Measurements from ENCODE around the gene MBD4. TPM values are rescaled to one million over a fixed set of nuclear protein-coding genes. Genes with fewer than 3 reads are reported as not detected.
A peak's percentile ranks its signal among the peaks of the same experiment; 100 is the strongest.
"Not testable (repeated sequence)": the region's sequence is repeated elsewhere in the genome, so short reads cannot be mapped to it uniquely, and the experiment has no call there.

Gene MBD4
- total RNA-seq, 4 donors from 2014 or later, result 15.4 to 18.1 (median 16.4) TPM

- ATAC-seq (no peak), DNase-seq (no peak)
- TF ChIP-seq, protein P1, sequence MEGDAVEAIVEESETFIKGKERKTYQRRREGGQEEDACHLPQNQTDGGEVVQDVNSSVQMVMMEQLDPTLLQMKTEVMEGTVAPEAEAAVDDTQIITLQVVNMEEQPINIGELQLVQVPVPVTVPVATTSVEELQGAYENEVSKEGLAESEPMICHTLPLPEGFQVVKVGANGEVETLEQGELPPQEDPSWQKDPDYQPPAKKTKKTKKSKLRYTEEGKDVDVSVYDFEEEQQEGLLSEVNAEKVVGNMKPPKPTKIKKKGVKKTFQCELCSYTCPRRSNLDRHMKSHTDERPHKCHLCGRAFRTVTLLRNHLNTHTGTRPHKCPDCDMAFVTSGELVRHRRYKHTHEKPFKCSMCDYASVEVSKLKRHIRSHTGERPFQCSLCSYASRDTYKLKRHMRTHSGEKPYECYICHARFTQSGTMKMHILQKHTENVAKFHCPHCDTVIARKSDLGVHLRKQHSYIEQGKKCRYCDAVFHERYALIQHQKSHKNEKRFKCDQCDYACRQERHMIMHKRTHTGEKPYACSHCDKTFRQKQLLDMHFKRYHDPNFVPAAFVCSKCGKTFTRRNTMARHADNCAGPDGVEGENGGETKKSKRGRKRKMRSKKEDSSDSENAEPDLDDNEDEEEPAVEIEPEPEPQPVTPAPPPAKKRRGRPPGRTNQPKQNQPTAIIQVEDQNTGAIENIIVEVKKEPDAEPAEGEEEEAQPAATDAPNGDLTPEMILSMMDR (IDR thresholded peaks at IDR 0.05 in 4 of 5, conservative IDR thresholded peaks at IDR 0.05 in 1 of 5), result no peak
- TF ChIP-seq POLR2A (IDR thresholded peaks at IDR 0.05), result no peak
- Histone ChIP-seq H3K36me3 (peaks cover 0 to 26% of the 10 kb centered on the region in 2 donors), H3K4me1 (no peaks in the 10 kb centered on the region), H3K4me3 (no peak overlapping the region), H3K27me3 (no peaks in the 10 kb centered on the region), H3K9me3 (no peaks in the 10 kb centered on the region), H3K27ac (peak overlapping the region in 1 of 4 donors; percentile 63)
- in situ Hi-C loops (cut with MboI; ENCODE audit: low sequenced_read_pairs in 4 of 4), result no loop called here
- intact Hi-C loops (cut with DNase I; ENCODE audit: low total_unique reads), result no loop called here
These were observed 52.3 kb downstream of the MBD4 start for GRCh38 chr3:129387487-129387886.

DNA sequence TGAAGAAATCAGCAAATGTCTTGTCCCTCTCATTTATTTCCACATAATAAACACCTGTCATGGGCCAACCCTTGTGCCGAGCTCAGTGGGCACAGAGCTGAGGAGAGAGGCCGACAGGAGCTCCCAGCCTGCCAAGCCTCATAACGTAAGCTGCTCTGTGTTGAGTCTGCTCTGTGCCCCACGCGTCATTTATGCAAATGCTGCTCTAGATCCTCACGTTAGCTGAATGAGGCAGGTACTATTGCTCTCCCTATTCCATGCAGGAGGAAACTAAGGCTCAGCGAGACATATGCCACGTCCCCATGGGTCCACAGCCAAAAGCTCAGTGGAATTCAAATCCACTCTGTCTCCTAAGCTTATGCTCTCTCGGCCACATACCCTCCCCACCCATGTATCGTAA is 52.8 kb downstream of the MBD4 start:
- Histone ChIP-seq H3K36me3 (peaks cover 0 to 21% of the 10 kb centered on the region in 2 donors), H3K4me1 (peaks cover 3% of the 10 kb centered on the region in 2 donors), H3K4me3 (no peak overlapping the region), H3K27me3 (no peaks in the 10 kb centered on the region), H3K27ac (no peak overlapping the region), H3K9me3 (no peaks in the 10 kb centered on the region)
- DNase-seq (no peak), ATAC-seq (no peak)
- in situ Hi-C loops (cut with MboI; ENCODE audit: low sequenced_read_pairs in 4 of 4) (no loop called here), intact Hi-C loops (cut with DNase I; ENCODE audit: low total_unique reads) (no loop called here)
- TF ChIP-seq, protein P1 (IDR thresholded peaks at IDR 0.05 in 4 of 5, conservative IDR thresholded peaks at IDR 0.05 in 1 of 5), result no peak
- no peak for TF ChIP-seq POLR2A (IDR thresholded peaks at IDR 0.05)

DNA sequence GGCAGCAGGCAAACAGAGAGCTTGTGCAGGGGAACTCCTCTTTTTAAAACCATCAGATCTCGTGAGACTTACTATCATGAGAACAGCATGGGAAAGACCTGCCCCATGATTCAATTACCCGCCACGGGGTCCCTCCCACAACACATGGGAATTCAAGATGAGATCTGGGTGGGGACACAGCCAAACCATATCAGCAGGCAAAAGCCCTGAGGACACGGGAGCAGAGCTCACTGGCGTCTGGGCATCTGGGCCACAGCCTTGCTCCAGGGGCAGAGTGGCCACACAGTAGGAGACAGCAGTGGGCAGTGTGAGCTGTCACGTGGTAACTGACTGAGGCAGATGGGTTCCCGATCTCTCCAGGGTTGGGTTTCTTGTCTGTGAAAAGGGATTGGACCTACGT is 54.2 kb downstream of the MBD4 start:
- H3K27ac ChIP-seq; H3K4me1 ChIP-seq; H3K4me3 ChIP-seq; DNase-seq; H3K9me3 ChIP-seq; intact Hi-C loops (cut with DNase I; ENCODE audit: low total_unique reads); in situ Hi-C loops (cut with MboI; ENCODE audit: low sequenced_read_pairs in 4 of 4); H3K27me3 ChIP-seq; ATAC-seq: not testable (repeated sequence)
- H3K36me3 ChIP-seq, result peaks cover 0 to 12% of the 10 kb centered on the region in 2 donors

- DNase-seq, result no peak
- Histone ChIP-seq H3K27ac (no peak overlapping the region), H3K27me3 (no peaks in the 10 kb centered on the region), H3K4me3 (no peak overlapping the region), H3K4me1 (peaks cover 4 to 10% of the 10 kb centered on the region in 2 donors), H3K9me3 (no peaks in the 10 kb centered on the region), H3K36me3 (peaks cover 0 to 11% of the 10 kb centered on the region in 2 donors)
- TF ChIP-seq, protein P1 (IDR thresholded peaks at IDR 0.05 in 4 of 5, conservative IDR thresholded peaks at IDR 0.05 in 1 of 5), result no peak
- TF ChIP-seq POLR2A (IDR thresholded peaks at IDR 0.05), result no peak
- in situ Hi-C loops (cut with MboI; ENCODE audit: low sequenced_read_pairs in 4 of 4), result no loop called here
- ATAC-seq, result no peak
- intact Hi-C loops (cut with DNase I; ENCODE audit: low total_unique reads), result loop anchor here (5.0 kb wide), 2 partner anchors 443 to 548 kb away; no protein-coding TSS in a partner anchor
These were observed 55.0 kb downstream of the MBD4 start for GRCh38 chr3:129384594-129385323.

GRCh38 chr3:129384103-129384502 is 55.6 kb downstream of the MBD4 start:
- intact Hi-C loops (cut with DNase I; ENCODE audit: low total_unique reads), result loop anchor here (5.0 kb wide), 2 partner anchors 443 to 548 kb away; no protein-coding TSS in a partner anchor
- H3K9me3 ChIP-seq; DNase-seq; H3K27ac ChIP-seq; H3K36me3 ChIP-seq; ATAC-seq; in situ Hi-C loops (cut with MboI; ENCODE audit: low sequenced_read_pairs in 4 of 4); H3K27me3 ChIP-seq; H3K4me3 ChIP-seq: not testable (repeated sequence)
- H3K4me1 ChIP-seq, result peaks cover 4 to 10% of the 10 kb centered on the region in 2 donors
